ENCODE results near the gene LARP1B.
A peak's percentile ranks its signal among the peaks of the same experiment; 100 is the strongest.
"Not testable (repeated sequence)": the region's sequence is repeated elsewhere in the genome, so short reads cannot be mapped to it uniquely, and the experiment has no call there.

LARP1B gene

GRCh38 chr4:128225148-128225547 is 164.0 kb downstream of the LARP1B start:
- no peak for DNase-seq (ENCODE audit: low spot score)

- DNase-seq (ENCODE audit: low spot score) = no peak
Measured at GRCh38 chr4:128227991-128228571, 167.0 kb downstream of the LARP1B start.

- no peak for DNase-seq (ENCODE audit: low spot score)
Measured at GRCh38 chr4:128228845-128229795, 168.0 kb downstream of the LARP1B start.

DNA sequence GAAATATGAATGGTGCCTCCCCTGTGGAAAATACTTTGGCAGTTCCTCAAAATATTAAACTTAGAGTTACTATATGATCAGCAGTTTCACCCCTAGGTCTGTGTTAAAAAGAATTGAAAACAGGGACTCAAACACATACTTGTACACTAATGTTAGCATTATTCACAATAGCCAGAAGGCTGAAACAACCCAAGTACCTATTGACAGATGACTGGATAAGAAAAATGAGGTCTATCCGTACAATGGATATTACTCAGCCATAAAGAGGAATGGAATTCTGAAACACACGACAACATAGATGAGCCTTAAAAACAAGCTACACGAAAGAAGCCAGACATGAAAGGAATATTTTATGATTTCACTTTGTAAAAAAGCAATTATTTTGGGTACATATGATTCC is 171.6 kb downstream of the LARP1B start:
- DNase-seq (ENCODE audit: low spot score) = no peak

DNA sequence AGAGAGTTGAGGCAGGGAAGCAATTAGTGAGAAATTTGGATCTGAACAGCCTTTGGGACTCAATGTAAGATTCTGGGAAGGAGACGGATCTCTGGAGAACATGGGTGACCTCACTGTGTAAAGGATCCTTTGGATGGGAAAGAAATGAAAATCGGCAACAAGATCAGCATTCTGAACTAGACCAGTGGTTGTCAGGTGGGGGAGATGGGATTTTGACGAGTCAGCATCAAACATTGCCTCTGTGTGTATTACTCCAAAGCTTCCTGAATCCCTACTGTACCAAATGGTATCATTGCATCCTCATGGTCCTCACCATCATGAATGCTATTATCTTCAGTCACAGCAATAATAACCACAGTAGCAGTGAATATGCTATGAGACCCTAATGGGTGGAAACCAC is 173.7 kb downstream of the LARP1B start:
- DNase-seq (ENCODE audit: low spot score) = no peak

DNA sequence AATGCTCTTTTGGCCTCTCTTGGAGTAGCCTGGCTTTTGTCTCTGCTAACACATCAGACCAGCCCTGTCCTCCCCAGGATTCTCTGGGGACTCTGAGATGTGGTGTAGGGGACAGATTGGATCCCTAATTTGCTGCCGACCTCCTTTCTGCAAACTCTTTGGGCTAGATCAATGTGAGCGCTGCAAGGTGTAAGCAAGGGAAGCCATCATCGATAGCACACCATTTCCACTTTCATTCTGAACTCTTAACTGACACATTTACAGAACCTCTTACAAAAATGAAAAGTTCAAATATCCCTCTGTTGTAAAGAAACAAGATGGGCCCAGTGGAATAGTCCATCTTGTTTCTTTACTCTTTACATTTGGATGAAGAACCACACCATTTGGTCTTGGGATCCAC is 179.9 kb downstream of the LARP1B start:
- no peak for DNase-seq (ENCODE audit: low spot score)

DNA sequence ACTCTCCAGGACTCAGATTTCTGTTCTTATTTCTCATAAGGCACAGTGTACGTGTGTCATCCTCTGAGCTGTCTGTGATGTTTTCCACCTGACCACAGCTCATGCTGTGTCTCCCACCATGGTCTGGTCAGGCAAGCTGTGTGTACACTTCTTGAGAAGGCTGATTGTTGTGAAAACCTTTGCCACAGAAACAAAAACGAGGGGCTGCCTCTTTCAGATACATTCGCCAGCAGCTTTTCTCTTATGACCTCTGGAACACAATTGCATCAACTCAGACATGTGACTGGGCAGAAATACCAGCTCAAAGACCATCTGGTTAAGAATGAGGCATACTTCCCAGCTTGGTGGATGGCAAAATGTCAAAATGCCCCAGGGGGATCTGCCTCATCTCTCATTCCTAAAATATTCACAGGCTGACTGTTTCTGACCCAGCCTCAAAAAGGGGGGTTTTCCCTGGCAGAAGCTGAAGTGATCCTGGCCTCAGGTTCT is 180.4 kb downstream of the LARP1B start:
- peak; percentile 41 for DNase-seq (ENCODE audit: low spot score)

DNA sequence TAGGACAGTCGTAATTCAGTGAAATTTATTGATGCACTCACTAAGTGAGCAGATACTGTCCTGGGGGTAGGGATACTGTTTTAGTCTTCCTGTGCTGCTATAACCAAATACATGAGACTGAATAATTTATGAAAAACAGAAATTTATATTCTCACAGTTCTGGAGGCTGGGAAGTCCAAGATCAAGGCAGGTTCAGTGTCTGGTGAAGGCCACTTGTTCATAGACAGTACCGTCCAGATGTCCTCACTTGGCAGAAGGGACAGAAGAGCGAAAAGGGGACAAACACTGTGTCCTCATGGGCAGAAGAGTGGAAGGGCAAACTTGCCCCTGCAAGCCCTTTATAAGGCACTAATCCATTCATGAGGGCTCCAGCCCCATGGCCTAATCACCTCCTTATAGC is 180.9 kb downstream of the LARP1B start:
- no peak for DNase-seq (ENCODE audit: low spot score)

DNA sequence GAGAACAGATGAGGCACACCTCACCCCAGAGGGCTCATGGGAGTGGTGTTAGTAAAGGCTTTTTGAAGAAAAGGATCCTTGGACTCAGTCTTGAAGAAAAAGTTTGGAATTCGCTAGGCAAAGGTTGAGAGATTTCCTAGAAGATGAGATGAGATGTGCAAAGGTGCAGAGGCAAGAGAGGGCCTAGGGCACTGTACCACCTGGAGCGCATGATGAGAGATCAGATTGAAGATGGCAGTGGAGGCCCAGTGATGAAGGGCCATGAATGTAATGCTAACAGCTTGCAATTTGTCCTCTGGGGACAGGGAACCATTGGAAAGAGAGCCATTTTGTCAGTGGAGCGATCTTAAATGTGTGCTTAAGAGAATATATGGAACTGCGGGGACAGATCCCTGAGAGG is 181.5 kb downstream of the LARP1B start:
- DNase-seq (ENCODE audit: low spot score) = no peak

GRCh38 chr4:128244379-128244778 is 183.3 kb downstream of the LARP1B start:
- peak; percentile 12 for DNase-seq (ENCODE audit: low spot score)

DNA sequence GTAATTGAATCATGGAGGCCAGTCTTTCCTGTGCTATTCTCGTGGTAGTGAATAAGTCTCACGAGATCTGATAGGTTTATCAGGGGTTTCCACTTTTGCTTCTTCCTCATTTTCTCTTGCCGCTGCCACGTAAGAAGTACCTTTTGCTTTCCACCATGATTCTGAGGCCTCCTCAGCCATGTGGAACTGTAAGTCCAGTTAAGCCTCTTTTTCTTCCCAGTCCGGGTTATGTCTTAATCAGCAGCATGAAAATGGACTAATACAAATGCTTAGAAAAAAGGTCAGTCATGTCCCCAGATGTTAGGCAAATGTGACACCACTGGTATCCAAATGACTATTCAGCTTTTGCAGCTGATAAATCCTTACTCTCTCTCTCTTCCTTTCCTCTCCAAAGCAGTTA is 184.3 kb downstream of the LARP1B start:
- not testable (repeated sequence) for DNase-seq (ENCODE audit: low spot score)

DNA sequence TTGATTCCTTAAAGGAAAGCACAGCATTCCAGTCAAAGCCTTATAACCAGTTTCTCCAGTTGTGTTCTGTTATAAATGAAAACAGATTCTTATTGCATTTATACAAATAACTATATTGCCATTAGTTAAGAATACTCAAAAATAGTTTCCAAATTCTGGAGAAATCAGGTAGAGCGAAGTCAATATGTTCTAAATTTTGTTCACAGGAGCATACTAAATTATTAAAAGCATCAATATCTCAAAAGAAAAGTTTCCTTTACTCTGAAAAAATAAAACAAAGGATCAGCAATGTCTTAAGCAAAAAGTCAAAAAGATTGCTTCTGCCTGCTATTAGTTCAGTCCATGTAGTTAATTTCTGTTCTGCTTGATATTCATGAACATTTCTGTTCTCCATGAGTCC is 186.8 kb downstream of the LARP1B start:
- DNase-seq (ENCODE audit: low spot score) = no peak

GRCh38 chr4:128249787-128250668 is 188.9 kb downstream of the LARP1B start:
- peak; percentile 28 for DNase-seq (ENCODE audit: low spot score)

DNA sequence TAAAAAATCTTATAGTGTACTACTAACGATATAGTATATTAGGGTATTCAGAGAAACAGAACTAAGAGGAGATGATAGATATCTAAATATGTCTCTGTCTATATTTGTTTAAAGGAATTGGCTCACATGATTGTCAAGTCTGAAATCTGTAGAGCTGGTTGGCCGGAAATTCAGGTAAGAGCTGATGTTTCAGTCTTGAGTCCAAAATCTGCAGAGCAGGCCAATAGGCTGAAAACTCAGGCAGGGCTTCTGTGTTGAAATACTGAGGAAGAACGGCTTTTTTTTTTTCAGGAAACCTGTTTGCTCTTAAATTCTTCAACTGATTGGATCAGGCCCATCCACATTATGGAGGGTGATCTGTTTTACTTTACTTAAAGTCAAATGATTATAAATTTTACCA is 194.8 kb downstream of the LARP1B start:
- no peak for DNase-seq (ENCODE audit: low spot score)

DNA sequence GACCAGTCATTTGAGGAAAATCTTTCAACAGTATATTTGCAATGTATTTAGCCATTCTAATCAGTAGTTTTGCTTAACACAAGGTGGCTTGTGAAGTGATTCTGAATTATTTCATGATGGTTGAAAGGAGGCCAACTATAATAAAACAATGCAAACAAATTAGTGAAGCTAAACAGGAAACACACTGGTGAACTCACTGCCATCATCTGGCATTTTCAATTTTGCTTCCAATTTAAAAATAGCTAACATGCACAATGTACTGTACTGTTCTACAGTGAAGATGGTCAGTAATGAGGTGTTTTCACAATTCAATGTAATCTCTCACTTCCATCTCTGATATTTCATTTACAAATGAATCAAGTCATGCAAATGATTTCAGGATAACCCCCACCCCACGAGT is 195.4 kb downstream of the LARP1B start:
- no peak for DNase-seq (ENCODE audit: low spot score)

DNA sequence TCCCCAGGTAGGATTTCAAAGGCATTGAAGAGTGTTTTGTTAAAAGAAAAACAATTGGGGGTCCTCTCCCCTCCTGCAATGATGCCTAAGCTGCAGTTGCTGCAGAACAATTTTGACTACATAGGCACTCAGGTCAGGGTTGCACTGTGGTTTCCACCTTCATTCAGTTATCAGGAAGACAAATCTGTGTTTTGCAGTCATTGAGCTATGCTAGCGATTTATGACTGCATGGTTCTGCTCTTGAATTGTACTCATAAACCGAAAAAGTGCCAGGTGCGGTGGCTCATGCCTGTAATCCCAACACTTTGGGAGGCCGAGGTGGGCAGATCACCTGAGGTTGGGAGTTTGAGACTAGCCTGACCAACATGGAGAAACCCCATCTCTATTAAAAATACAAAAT is 197.1 kb downstream of the LARP1B start:
- not testable (repeated sequence) for DNase-seq (ENCODE audit: low spot score)

DNA sequence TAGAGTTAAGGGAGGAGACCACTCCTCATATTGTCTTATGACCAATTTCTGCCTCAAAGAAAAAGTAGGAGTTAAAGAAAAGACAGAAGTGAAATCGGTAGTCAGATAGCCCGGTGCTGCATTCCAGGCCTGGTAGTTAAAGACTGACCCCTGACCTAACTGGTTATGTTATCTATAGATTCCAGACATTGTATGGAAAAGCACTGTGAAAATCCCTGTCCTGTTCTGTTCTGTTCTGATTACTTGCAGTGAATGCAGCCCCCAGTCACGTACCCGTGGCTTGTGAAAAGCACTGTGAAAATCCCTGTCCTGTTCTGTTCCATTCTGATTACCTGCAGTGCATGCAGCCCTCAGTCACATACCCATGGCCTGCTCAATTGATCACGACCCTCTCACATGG is 198.8 kb downstream of the LARP1B start:
- DNase-seq (ENCODE audit: low spot score) = not testable (repeated sequence)
